ENCODE measurements around the gene IQSEC2.

IQSEC2 gene

GRCh38 chrX:53265771-53266574 lies 15.4 kb downstream of the IQSEC2 start:
- no peak for TF ChIP-seq CTCF (conservative IDR thresholded peaks at IDR 0.05)
- no peak overlapping the region for H3K27ac ChIP-seq

- no peak for TF ChIP-seq CTCF (conservative IDR thresholded peaks at IDR 0.05)
- H3K27ac ChIP-seq = no peak overlapping the region
These were observed 17.7 kb downstream of the IQSEC2 start for GRCh38 chrX:53263597-53264094.

DNA sequence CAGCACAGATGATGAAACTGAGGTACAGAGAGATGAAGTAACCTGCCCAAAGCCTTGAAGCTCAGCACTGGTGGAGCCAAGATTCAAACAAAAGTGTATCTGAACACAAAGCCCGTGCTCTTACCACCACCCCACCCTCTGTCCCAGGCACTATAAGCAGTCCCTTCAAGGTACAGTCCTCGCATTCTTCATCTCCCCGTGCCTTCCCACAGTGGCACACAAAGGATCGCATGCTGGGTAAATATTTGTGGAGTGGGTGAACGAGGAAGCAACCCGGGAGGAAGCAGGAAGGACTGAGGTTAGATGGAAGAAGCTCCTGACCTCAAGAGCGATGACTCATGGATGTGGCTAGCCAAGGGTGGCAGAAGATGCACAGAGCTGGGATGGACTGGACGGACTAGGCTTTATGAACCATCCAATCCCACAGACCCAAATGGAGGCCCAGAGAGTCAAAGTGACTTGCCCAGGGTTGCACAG lies 18.4 kb downstream of the IQSEC2 start:
- no peak for TF ChIP-seq CTCF (conservative IDR thresholded peaks at IDR 0.05)
- H3K27ac ChIP-seq = no peak overlapping the region

GRCh38 chrX:53262189-53262917 lies 19.0 kb downstream of the IQSEC2 start:
- no peak for TF ChIP-seq CTCF (conservative IDR thresholded peaks at IDR 0.05)
- no peak overlapping the region for H3K27ac ChIP-seq

- no peak overlapping the region for H3K27ac ChIP-seq
- TF ChIP-seq CTCF (conservative IDR thresholded peaks at IDR 0.05) = no peak
These were observed 19.9 kb downstream of the IQSEC2 start for GRCh38 chrX:53261355-53261972.

DNA sequence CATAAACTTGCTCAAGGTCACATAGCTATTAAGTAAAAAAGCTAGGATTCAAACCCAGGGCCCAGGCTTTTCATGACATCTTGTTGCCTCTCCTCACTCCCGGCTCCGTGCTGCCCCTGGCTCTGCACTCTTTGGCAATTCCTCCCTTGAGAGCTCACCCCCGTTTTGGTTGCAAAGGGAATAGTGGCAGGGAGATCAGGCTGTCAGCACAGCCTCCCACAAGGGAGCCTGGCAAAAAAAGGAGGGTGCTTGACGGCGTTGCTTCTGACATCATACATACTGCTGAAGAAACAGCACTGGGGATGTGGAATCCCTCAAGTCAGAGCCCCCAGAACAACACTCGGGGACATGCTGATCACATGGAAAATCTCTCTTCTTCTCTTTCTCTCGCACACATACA lies 20.5 kb downstream of the IQSEC2 start:
- no peak for TF ChIP-seq CTCF (conservative IDR thresholded peaks at IDR 0.05)
- H3K27ac ChIP-seq = no peak overlapping the region
